GM21619 (cell line): Measurements from ENCODE around the gene MYO1C.
"Not testable (repeated sequence)": the region's sequence is repeated elsewhere in the genome, so short reads cannot be mapped to it uniquely, and the experiment has no call there.

Source experiments
- ATAC-seq: cut with Tn5 transposase; IDR thresholded peaks from one replicate; pipeline ENCODE4 v1.9.1; 2021; ENCODE audit not compliant: unreplicated experiment

MYO1C gene

DNA sequence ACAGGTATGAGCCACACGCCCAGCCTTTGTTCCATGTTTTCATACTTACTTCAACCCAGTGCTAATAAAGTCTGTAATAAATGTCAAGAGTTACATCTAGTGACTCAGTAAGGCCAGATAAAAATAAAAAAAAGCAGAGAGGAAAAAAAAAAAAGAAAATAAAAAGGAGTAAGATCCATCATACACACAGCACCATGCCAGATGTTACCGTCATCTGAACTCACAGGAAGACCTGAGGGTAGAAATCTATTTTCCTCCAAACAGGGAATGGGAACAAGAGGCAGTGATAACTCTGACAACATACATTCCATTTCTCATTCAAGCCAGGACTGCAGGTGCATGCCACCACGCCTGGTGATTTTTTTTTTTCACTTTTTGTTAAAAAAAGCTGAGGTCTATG lies 57.2 kb downstream of the MYO1C start:
- ATAC-seq, result no peak

DNA sequence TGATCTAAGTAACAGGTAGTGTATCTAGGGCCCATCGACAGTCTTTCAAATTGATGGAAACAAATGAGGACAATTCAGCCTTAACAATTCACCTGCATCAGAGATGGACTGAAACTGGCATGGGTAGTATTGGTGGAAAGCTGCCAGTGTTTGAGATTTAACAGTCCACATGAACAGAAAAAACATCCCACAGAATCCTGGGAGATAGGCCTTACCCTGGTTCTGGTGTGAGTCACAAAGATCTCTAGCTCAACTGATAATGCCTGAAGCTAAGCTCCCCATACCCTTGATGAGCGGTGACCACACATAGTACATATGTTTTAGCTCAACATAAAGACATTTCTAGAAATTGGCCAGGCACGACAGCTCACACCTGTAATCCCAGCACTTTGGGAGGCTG lies 58.3 kb downstream of the MYO1C start:
- no peak for ATAC-seq

DNA sequence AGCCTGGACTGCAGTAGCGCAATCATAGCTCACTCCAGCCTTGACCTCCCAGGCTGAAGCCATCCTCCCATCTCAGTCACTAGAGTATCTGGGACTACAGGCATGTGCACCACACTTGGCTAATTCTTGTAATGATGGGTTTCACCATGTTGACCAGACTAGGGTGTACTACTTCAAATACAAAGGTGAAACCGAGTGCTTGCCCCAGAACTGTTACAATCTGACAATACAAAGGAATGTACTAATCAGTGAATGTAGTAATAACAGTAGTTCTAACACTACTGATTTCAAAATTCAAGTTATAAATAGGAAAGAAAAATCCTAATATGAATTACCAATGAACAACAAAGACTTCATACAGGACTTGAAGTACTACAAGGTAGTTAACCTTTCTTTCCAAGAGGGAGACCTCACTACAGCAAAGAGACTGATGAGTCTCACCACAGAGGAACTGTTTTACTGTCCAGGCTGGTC lies 60.8 kb downstream of the MYO1C start:
- ATAC-seq, result no peak

DNA sequence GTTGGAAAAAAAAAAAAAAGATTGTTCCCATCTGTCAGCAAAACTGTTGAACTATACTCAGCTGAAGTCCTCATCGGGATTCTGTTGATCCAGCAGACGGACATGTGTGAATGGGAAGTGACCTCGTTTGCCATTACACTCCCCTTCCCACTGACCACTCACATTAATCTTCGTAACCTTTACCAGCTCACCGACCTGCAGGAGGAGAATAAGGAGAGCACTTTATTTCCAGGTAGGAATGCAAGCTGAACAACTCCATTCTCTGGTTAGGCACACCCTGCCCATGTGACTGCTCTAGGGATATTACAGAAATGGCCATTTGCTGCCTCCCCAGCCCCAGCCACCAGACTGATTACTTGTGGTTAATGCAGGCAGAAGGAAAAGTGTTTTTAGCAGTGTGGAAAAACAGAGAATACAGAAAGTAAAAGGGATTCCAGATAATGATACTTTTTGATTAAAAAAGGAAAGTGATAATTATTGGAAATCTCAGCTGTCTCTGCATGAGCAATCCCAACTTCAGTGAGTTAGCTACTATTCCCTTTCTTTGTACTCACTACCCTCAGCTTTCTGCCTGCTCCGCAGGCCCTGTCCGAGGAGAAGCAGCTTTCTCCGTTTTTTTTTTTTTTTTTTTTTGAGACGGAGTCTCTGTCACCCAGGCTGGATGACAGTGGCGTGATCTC lies 68.9 kb downstream of the MYO1C start:
- no peak for ATAC-seq

DNA sequence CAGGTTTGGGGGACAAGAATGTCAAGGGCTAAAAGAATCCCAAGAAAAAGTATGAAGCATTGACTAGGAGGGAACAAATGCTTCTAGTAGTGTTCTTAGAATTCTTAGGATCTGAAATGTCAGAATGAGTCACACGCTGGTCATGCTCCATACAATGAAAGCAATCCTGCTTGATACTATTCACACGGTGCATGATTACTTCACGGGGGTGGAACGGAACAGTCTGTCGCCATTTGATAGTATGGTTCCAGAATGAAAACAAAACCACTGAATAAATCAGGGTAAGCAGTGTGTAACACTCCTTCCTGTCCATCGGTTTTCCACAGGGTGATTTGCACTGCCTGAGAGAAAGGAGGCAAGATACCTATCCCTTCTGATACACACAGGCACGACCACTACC lies 69.6 kb downstream of the MYO1C start:
- ATAC-seq, result no peak

DNA sequence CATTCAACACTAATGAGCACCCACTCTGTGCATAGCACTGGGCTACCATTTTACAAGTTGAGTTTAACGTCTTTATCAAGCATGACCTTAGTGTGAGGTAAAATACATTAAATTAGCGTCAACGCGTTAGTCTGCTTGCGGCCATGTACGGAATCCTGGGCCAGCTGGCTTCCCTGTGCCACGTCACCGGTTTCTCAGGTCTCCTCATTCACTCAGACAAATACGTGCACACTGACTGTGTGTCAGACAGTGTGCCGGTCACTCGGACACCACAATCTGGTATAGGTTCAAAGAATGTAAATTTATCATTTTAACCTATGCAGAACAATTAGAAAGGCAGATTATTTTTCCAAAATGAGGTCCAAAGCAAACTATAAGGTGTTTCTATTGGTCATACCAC lies 71.0 kb downstream of the MYO1C start:
- no peak for ATAC-seq

DNA sequence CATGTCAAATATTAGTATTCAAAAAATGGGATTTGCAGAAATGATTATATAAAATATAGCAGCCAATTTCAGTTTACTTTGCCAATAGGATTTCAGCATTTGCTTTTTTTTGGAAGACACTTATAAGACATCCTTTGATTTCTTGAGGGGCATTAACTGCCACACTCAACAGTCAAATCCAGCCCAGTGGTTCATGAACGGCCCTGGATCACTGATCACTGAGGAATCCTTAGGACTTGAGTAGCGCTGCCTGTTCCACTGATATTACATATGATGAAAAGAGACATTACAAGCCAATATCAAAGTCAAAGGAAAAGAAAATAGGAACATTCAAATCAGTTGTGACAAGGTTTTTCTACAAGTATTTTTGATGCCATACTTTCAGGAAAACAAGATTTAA lies 71.5 kb downstream of the MYO1C start:
- ATAC-seq, result no peak

DNA sequence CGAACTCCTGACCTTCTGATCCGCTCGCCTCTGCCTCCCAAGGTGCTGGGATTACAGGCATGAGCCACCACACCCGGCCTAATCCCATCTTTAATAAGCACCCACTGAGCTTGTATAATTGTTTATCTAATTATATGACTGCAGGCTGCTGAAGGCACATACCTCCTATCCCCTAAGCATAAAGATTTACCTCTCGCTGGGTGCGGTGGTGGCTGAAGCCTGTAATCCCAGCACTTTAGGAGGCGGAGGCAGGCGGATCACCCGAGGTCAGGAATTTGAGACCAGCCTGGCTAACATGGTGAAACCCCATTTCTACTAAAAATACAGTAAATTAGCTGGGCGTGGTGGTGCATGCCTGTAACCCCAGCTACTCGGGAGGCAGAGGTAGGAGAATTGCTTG lies 72.3 kb downstream of the MYO1C start:
- ATAC-seq, result no peak

DNA sequence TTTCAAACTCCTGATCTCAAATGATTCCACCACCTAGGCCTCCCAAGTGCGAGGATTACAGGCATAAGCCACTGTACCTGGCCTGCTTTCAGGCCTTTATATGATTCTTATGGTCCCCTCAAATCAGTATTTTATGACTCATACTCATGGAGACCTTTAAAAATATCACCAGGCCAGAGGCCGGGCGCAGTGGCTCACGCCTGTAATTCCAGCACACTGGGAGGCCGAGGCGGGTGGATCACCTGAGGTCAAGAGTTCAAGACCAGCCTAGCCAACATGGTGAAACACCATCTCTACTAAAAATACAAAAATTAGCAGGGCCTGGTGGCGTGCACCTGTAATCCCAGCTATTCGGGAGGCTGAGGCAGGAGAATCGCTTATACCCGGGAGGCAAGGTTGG lies 74.0 kb downstream of the MYO1C start:
- ATAC-seq, result not testable (repeated sequence)

DNA sequence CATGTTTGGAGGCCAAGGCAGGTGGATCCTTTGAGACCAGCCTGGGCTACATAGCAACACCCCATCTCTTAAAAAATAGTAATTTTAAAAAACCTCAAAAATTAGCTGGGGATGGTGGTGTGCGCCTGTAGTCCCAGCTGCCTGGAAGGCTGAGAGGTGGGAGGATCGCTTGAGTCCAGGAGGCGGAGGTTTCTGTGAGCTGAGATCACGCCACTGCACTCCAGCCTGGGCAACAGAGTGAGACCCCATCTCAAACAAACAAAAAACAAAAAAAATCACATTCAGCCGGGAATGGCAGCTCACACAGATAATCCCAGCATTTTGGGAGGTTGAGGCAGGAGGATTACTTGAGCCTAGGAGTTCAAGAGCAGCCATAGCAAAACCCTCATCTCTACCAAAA lies 76.1 kb downstream of the MYO1C start:
- no peak for ATAC-seq

DNA sequence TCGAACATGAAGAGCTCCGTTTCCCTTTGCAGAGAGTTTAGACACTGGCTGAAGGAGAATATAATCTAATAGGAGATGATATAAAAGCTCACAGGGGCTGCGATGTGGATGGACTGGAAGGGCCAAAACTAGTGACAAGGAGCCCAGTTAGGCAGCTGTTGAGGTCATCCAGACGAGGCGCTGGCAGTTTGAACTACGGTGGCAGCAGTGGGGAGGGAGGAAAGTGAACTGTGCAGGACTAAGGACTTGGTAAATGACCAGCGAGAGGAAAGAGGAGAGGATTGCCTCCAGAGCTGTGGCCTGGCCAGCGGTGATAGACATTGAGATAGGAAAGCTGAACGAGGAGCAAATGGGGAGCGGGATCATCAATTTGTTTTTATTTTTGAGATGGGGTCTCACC lies 77.9 kb downstream of the MYO1C start:
- ATAC-seq, result no peak
